NCI-H69 (cell line): ENCODE measurements around the gene ZNF683.
"Not testable (repeated sequence)": the region's sequence is repeated elsewhere in the genome, so short reads cannot be mapped to it uniquely, and the experiment has no call there.

ENCODE experiments used
- DNase-seq: peaks from one replicate; lab custom pipeline; 2025; lab: John Stamatoyannopoulos, UW

The ZNF683 gene

GRCh38 chr1:26385063-26385462 lies 12.5 kb upstream of the ZNF683 start:
- not testable (repeated sequence) for DNase-seq

DNA sequence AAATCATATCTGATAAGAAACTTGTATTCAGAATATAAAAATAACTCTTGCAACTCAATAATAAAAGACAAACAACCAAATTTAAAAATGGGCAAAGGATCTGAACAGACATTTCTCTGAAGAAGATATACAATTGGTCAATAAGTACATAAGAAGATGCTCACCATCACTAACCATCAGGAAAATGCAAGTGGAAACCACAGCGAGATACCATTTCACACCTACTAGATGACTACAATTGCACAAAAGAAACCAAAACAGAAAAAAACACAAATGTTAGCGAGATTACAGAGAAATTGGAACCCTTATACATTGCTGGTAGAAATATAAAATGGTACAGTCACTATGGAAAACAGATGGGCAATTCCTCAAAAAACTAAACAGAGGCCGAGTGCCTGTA lies 11.5 kb upstream of the ZNF683 start:
- DNase-seq = no peak

DNA sequence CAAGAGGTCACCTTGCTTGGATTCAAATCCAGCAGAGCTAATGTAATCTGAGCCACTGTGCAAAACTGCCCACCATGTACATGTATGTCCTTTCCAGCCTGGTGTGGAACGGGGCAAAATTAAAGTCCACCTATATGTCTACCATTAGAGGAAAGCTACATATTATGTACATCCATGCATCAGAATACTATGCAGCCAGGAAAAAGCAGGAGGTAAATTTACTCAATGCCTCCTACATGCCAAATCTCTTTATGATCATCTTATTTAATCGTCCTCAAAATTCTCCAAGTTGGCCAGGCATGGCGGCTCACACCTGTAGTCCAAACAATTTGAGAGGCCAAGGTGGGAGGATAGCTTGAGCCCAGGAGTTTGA lies 6.3 kb upstream of the ZNF683 start:
- no peak for DNase-seq

GRCh38 chr1:26378088-26378878 lies 5.7 kb upstream of the ZNF683 start:
- DNase-seq = no peak

DNA sequence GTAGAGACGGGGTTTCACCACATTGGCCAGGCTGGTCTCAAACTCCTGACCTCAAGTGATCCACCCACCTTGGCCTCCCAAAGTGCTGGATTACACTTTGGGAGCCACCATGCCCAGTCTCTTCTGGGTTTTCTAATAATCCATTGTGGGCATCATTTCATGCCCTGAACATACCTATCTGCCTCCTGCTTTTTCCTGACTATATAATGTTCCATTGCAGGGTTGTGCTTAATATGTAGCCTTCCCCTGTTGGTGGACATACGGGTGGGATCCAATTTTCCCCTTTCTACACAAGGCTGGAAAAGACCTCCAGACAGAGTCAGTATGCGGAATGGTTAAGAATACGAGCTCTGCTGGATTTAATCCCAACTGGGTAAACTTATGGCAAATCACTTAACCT lies 3.5 kb upstream of the ZNF683 start:
- no peak for DNase-seq

- no peak for DNase-seq
These were observed 2.5 kb upstream of the ZNF683 start for GRCh38 chr1:26375081-26375480.

- DNase-seq = not testable (repeated sequence)
These were observed 1.8 kb upstream of the ZNF683 start for GRCh38 chr1:26374361-26374760.

DNA sequence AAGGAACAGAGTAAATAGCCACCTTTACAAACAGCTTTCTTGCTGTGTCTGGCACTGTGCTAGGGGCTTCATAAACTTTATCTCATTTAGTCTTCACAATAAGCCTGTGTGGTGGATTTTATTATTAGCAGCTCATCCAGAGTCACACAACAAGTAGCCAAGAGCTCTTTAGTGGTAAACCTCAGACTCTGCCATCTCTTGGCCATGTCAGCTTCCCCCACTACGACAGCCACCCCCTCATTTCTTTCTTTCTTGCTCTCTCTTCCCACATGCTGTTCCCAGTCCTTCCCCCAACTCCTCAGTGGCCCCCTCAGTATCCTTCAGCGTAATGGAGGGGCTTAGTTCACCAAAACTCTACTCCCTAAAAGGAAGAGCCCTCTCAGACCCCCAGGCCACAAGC lies 1.2 kb upstream of the ZNF683 start:
- no peak for DNase-seq

DNA sequence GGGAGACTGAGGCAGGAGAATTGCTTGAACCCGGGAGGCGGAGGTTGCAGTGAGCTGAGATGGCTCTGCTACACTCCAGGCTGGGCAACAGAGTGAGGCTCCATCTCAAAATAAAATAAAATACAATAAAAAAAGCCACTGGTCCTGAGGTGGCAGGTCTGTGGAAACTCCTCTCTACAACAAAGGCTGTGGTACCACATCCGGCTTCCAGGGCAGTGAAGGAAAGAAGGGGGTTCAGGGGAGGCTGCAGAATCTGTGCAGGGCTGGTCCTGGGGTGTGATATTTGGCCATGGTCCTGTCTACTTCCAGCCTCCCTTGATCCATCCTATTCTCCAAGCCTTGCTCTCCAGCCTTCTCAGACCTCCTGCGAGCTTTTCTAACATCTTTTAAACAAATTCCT lies 731 bp upstream of the ZNF683 start:
- DNase-seq = no peak

- no peak for DNase-seq
These were observed 511 bp downstream of the ZNF683 start for GRCh38 chr1:26372039-26372438.

DNA sequence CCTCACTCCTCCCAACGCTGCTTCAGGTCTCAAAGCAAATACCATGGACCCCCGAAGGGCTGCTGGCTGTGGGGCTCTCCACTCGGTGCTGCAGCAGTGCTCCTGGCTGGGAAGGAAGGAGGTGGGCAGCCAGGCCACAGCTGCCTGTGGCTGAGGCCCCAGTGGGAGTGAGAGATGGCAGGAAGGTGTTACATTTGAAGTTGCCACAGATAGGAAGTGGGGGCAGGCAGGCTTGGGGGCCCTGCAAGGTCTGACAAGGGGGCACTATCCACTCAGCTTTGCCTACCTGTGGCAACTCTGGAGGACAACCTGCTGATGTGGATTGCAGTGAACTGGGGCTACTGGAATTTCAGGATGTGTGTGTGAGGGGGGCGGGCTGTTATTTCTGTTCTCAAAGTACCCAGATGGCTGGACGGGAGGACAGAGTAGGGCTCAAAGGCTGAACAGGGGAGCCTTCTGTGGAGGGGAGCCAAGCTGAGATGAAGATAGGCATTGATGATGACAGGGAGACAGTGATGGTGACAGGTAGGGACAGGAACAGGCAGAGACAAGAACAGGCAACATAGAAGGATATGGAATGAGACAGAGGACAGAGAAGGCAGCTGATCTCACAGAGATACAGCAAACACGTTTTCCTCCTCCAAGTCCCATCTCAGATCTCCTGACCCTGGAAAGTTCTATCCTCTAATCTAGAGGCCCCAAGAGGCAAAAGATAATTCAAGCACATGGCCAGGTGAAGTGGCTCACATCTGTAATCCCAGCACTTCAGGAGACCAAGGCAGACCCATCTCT lies 1.8 kb downstream of the ZNF683 start:
- no peak for DNase-seq

- no peak for DNase-seq
These were observed 4.1 kb downstream of the ZNF683 start for GRCh38 chr1:26368486-26368885.

GRCh38 chr1:26368006-26368405 lies 4.5 kb downstream of the ZNF683 start:
- no peak for DNase-seq

- DNase-seq = no peak
These were observed 5.1 kb downstream of the ZNF683 start for GRCh38 chr1:26367441-26367840.

- no peak for DNase-seq
These were observed 7.6 kb downstream of the ZNF683 start for GRCh38 chr1:26364956-26365355.

- DNase-seq = peak; percentile 62
These were observed 8.8 kb downstream of the ZNF683 start for GRCh38 chr1:26363549-26364448.

DNA sequence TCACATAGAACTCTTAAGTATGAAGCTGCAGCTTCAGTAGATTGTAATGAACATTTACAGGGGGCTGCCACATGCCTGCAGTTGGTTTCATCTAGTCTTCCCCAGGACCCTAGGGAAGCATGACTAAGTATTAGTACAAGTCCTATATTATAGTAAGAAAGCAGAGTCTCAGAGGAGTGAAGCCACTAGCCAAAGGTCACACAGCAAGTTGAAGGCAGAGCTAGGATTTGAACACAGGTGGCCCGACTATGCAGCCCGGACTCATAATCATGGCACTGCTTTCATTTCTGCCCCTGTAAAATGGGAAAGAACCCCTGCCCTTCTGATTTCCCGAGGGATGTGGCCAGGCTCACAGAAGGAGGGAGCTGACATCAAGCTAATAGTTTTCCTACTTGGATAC lies 10.2 kb downstream of the ZNF683 start:
- no peak for DNase-seq

DNA sequence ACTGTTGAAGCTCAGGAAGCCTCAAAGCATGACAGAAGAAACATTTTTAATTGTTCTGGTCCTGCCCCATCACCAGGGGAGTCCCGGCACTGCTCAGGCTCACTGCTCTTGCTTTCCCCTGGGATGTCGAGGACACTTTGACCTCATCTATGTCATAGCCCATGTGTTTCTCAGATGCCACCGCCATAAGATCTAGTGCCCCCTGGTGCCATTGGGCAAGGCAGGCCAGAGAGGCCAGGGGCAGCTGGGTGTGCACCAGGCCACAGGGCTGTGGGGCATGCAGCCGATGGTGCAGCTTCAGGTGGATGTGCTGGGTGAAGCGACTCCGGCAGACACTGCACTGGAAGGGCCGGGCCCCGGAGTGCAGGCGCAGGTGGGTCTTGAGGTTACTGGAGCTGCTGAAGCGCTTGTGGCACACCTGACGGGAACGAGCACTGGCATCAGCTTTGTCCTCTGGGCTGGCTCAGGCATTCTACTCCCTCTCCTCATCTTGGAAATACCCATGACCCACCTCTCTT lies 10.9 kb downstream of the ZNF683 start:
- DNase-seq = no peak

GRCh38 chr1:26360807-26361604 lies 11.5 kb downstream of the ZNF683 start:
- peak; percentile 22 for DNase-seq

DNA sequence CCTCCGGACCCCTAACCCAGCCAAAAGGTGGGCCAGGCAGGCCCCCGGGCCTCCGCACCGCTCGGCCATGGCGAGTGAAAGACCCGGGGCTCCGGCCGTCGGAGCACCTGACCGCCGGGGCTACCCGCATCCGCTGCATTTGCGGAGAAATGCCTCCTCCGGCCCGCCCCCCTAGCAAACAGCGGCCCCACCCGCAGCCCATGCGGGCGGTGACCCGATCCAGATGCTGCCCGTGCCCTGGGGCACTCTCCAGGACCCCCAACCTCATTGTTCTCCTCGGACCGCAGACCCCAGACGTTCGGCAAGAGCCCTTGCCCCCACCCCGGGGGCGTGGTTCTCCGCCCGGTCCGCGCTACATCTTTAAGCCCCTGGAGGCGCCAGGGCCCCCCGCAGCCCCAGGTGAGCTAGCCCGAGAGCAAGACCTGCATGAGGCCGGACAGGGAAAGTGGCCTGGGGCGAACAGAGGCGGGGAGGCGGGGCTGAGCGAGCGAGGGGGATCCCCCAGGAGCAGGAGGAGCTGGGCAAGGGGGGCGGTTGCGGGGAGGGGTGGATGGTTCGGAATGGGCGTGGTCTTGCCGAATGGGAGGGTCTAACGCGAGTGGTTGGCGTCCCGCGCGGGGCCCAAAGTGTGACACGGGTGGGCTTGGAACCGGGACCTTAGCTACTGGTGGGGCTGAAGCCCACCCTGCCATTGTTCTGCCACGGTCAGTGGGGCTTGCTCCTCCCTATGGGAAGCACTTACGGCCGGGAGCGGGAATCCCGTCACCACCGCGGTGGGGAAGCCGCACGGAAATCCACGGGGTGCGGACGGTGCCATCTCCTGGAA lies 12.4 kb downstream of the ZNF683 start:
- peak; percentile 46 for DNase-seq
